BLaER1 (cell line): ENCODE results near the gene FUT6.

Source experiments
- H3K27ac ChIP-seq: shearing (Covaris generic); formaldehyde crosslinking; 2 replicates; pipeline ENCODE4 v1.8.1; 2022
- H3K27me3 ChIP-seq: shearing (Covaris generic); formaldehyde crosslinking; 2 replicates; pipeline ENCODE4 v1.8.1; 2022
- H3K36me3 ChIP-seq: shearing (Covaris generic); formaldehyde crosslinking; 2 replicates; pipeline ENCODE4 v1.8.1; 2022
- H3K4me1 ChIP-seq: shearing (Covaris generic); formaldehyde crosslinking; 2 replicates; pipeline ENCODE4 v1.8.1; 2022
- H3K4me2 ChIP-seq: shearing (Covaris generic); formaldehyde crosslinking; 2 replicates; pipeline ENCODE4 v1.8.1; 2022
- H3K4me3 ChIP-seq: shearing (Covaris generic); formaldehyde crosslinking; 2 replicates; pipeline ENCODE4 v1.8.1; 2022
- H3K9ac ChIP-seq: shearing (Covaris generic); formaldehyde crosslinking; 2 replicates; pipeline ENCODE4 v1.8.1; 2022
- H3K9me3 ChIP-seq: shearing (Covaris generic); formaldehyde crosslinking; 2 replicates; pipeline ENCODE4 v1.8.1; 2022
- H4K20me1 ChIP-seq: shearing (Covaris generic); formaldehyde crosslinking; 2 replicates; pipeline ENCODE4 v1.8.1; 2022
- Cebpa-rat ChIP-seq: shearing (Covaris generic); IDR thresholded peaks from 2 replicates; pipeline ENCODE4 v1.8.1; 2022

The FUT6 gene

DNA sequence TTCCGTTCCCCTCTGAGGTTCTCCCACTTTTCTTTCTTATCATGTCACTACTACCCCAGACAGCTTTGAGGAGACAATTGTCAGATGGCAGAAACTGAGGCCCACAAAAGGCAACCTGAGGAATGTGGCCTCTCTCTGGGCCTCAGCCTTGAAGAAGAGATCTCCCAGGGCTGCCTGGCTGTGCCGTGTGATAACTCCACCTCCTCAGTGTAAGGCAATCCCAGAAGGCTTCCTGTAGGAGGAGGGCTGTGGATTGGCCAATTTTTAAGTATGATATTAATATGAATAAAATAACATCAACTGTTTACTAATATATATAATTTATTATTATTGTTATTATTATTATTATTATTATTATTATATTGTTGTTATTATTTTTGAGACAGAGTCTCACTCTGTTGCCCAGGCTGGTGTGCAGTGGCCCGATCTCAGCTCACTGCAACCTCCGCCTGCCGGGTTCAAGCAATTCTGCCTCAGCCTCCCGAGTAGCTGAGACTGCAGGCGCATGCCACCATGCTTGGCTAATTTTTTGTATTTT, 44.1 kb downstream of the FUT6 start:
- no peak for TF ChIP-seq Cebpa-rat
- Histone ChIP-seq H4K20me1 (no peaks in the 10 kb centered on the region), H3K27ac (no peak overlapping the region), H3K9me3 (no peaks in the 10 kb centered on the region), H3K27me3 (peaks cover 11% of the 10 kb centered on the region; the same call in 1 of the 2 replicates), H3K36me3 (no peaks in the 10 kb centered on the region), H3K9ac (no peak overlapping the region), H3K4me1 (peaks cover 28% of the 10 kb centered on the region), H3K4me2 (no peak overlapping the region), H3K4me3 (no peak overlapping the region)

DNA sequence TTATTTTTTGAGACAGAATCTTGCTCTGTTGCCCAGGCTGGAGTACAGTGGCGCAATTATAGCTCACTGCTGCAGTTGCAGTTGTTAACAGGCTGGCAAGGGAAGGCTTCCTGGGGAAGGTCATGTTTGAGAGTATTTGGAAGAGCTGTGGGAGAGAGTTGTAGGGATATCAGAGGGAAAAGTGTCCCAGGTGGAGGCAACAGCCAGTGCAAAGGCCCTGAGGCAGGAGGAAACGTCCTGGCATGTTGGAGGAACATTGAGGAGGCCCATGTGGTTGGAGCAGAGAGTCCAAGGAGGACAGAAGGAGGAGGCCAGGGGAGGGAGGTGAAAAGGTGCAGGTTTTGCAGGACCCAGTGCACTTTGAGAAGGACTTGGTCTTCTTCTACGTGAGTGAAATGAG, 46.3 kb downstream of the FUT6 start:
- Histone ChIP-seq H3K9me3 (no peaks in the 10 kb centered on the region), H3K4me3 (no peak overlapping the region), H3K36me3 (peaks cover 21% of the 10 kb centered on the region), H3K4me2 (no peak overlapping the region), H3K27me3 (no peaks in the 10 kb centered on the region), H3K27ac (no peak overlapping the region), H4K20me1 (peaks cover 11% of the 10 kb centered on the region), H3K9ac (no peak overlapping the region), H3K4me1 (peaks cover 13% of the 10 kb centered on the region)
- no peak for TF ChIP-seq Cebpa-rat

- TF ChIP-seq Cebpa-rat = no peak
- Histone ChIP-seq H3K27ac (no peak overlapping the region), H3K4me2 (no peak overlapping the region), H3K27me3 (no peaks in the 10 kb centered on the region), H4K20me1 (peaks cover 20% of the 10 kb centered on the region), H3K36me3 (peaks cover 31% of the 10 kb centered on the region), H3K4me3 (no peak overlapping the region), H3K9me3 (no peaks in the 10 kb centered on the region), H3K4me1 (peaks cover 8% of the 10 kb centered on the region), H3K9ac (no peak overlapping the region)
Observed at GRCh38 chr19:5792224-5792623, 47.3 kb downstream of the FUT6 start.

DNA sequence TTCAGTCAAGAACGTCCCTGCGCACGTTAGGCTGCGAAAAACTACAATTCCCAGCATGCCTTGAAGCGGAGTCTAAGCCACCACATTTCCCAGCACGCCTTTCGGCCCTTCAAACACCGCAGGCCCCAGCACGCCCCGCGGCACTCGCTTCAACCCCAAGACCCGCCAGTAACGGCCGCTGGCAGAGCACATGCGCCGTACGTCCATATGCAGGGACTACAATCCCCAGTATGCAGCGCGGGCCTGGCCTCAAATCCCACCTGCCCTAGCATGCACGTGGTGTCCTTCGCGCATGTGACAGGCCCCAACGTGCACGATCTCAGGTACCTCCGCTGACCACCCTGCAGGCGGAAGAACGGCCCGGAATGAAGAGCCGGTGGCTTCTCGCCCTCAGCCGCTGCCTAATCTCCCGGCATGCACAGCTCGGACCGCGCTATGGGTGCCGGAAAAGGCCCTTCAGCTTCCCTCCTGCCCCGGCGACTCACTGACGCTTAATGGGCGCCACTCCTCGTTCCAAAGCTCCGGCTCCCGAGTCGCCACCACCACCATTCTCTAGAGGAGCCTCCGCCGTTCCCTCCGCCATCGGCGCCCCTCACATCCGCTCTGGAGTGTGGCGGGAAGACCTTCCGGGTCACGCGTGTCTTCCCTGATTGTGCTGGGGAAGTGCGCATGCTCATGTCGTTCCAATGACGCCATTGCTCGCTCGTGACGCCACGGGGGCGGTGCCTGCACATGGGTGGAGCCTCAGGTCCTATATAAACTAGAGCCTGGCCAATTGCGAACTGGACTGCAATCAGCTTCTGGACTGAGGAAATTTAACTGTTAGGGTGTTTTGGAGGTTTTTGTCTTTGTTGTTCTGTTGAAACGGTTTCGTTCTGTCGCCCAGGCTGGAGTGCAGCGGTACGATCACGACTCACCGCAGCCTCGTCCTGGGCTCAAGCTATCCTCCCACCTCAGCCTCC, 48.7 kb downstream of the FUT6 start, which contains the start of gene DUS3L:
Gene DUS3L (minus strand): TSS at position 605 of the 962 bp plus-strand sequence. CDS start 22 bp downstream, at position 583.
- peak within 1 kb of the TSS; percentile 93 for H3K4me2 ChIP-seq
- H3K27ac ChIP-seq = peak within 1 kb of the TSS; percentile 100
- H4K20me1 ChIP-seq = peaks cover 20% of the 10 kb centered on the region
- peak within 1 kb of the TSS; percentile 85 for H3K4me3 ChIP-seq
- no peak for TF ChIP-seq Cebpa-rat
- peaks cover 45% of the 10 kb centered on the region for H3K36me3 ChIP-seq
- H3K9me3 ChIP-seq = no peaks in the 10 kb centered on the region
- no peaks in the 10 kb centered on the region for H3K27me3 ChIP-seq
- peaks cover 8% of the 10 kb centered on the region for H3K4me1 ChIP-seq
- H3K9ac ChIP-seq = peak within 1 kb of the TSS; percentile 98

DNA sequence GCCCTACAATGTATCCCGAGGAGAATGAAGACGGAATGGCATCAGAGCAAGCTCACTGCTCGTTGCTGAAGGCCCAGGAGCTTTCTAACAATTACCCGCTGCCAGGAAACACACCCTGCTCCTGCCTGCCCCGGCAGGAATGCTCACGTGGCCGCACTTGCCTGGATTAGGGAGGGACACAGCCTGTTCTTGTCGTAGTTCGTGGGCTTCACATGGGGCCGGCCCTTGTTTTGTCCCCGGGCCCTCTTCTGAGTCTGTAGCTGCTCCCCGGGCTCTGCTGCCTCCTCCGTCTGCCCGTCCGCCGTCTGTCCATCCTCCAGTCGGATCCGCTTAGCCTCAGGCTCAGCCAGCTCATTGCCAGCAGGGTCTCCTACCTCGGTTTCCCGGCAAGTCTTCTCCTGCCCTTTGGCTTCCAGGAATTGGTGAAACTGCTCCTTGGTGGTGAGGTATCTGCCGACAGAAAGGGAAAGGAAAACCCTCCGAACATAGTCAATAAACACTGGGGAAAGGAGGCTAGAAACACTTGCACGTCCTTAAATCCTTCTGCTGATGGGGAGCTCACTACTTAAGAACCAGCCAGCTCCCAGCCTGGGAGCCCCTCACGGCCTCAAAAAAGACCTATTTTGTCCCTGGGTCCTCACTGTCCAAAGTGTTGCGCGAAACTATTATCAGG, 49.5 kb downstream of the FUT6 start:
- no peak for TF ChIP-seq Cebpa-rat
- H3K27ac ChIP-seq = peak overlapping the region; percentile 100

GRCh38 chr19:5789351-5789761, 50.1 kb downstream of the FUT6 start:
- H3K4me3 ChIP-seq = no peak overlapping the region
- H4K20me1 ChIP-seq = peaks cover 32% of the 10 kb centered on the region
- peaks cover 60% of the 10 kb centered on the region for H3K36me3 ChIP-seq

More for the DNA sequence above, 49.5 kb downstream of the FUT6 start:
- Histone ChIP-seq H3K9ac (peak overlapping the region; percentile 98), H3K4me3 (peak overlapping the region; percentile 85), H3K27me3 (no peaks in the 10 kb centered on the region), H3K4me1 (peaks cover 8% of the 10 kb centered on the region), H3K36me3 (peaks cover 53% of the 10 kb centered on the region), H4K20me1 (peaks cover 28% of the 10 kb centered on the region), H3K4me2 (peak overlapping the region; percentile 93), H3K9me3 (no peaks in the 10 kb centered on the region)

GRCh38 chr19:5788422-5788821, 51.1 kb downstream of the FUT6 start:
- no peak overlapping the region for H3K4me3 ChIP-seq
- H3K9ac ChIP-seq = no peak overlapping the region
- H3K4me2 ChIP-seq = no peak overlapping the region
- no peaks in the 10 kb centered on the region for H3K9me3 ChIP-seq
- TF ChIP-seq Cebpa-rat = no peak
- H3K36me3 ChIP-seq = peaks cover 69% of the 10 kb centered on the region
- peaks cover 32% of the 10 kb centered on the region for H4K20me1 ChIP-seq
- H3K4me1 ChIP-seq = peaks cover 8% of the 10 kb centered on the region
- H3K27me3 ChIP-seq = no peaks in the 10 kb centered on the region
- H3K27ac ChIP-seq = no peak overlapping the region

More at GRCh38 chr19:5789351-5789761, 50.1 kb downstream of the FUT6 start:
- Histone ChIP-seq H3K9me3 (no peaks in the 10 kb centered on the region), H3K27me3 (no peaks in the 10 kb centered on the region), H3K27ac (no peak overlapping the region), H3K9ac (peak overlapping the region; percentile 98; the same call in 1 of the 2 replicates), H3K4me1 (peaks cover 8% of the 10 kb centered on the region), H3K4me2 (no peak overlapping the region)
- no peak for TF ChIP-seq Cebpa-rat

- H3K4me2 ChIP-seq = no peak overlapping the region
- H3K9ac ChIP-seq = no peak overlapping the region
- H3K4me1 ChIP-seq = peaks cover 8% of the 10 kb centered on the region
- no peak overlapping the region for H3K4me3 ChIP-seq
- H4K20me1 ChIP-seq = peaks cover 32% of the 10 kb centered on the region
- H3K36me3 ChIP-seq = peaks cover 77% of the 10 kb centered on the region
- TF ChIP-seq Cebpa-rat = no peak
- no peak overlapping the region for H3K27ac ChIP-seq
- no peaks in the 10 kb centered on the region for H3K9me3 ChIP-seq
- no peaks in the 10 kb centered on the region for H3K27me3 ChIP-seq
Observed at GRCh38 chr19:5787409-5788182, 51.9 kb downstream of the FUT6 start.
